Neural progenitor cell (in vitro differentiated cells): ENCODE results near the gene COX4I2. TPM values are rescaled to one million over a fixed set of nuclear protein-coding genes. Genes with fewer than 3 reads are reported as not detected.

ENCODE experiments used
- DNase-seq: peaks from one replicate; pipeline ENCODE4 v3.0.0-alpha.2; 2016; ENCODE audit warnings: low spot score
- H2AFZ ChIP-seq: fragments of 200-600 bp; sonication (generic); replicated peaks from 2 replicates; pipeline ENCODE4 v1.6.1; 2016; ENCODE audit warnings: antibody characterized with exemption
- H3F3A ChIP-seq: fragments of 200-600 bp; sonication (generic); 2 replicates; pipeline ENCODE4 v1.6.1; 2016; ENCODE audit warnings: antibody characterized with exemption, low read depth
- H3K27ac ChIP-seq: fragments of 200-600 bp; sonication (generic); 2 replicates; pipeline ENCODE4 v1.5.1; 2016; ENCODE audit warnings: mild to moderate bottlenecking
- H3K27me3 ChIP-seq: fragments of 200-600 bp; sonication (generic); 2 replicates; pipeline ENCODE4 v1.6.1; 2016; ENCODE audit warnings: mild to moderate bottlenecking, moderate library complexity
- H3K36me3 ChIP-seq: fragments of 200-600 bp; sonication (generic); 2 replicates; pipeline ENCODE4 v1.5.1; 2016
- H3K4me1 ChIP-seq: fragments of 200-600 bp; sonication (generic); 2 replicates; pipeline ENCODE4 v1.6.1; 2016; ENCODE audit warnings: mixed run types
- H3K4me2 ChIP-seq: fragments of 200-600 bp; sonication (generic); 2 replicates; pipeline ENCODE4 v1.6.1; 2016
- H3K4me3 ChIP-seq: fragments of 200-600 bp; sonication (generic); 2 replicates; pipeline ENCODE4 v1.5.1; 2016
- H3K79me2 ChIP-seq: fragments of 200-600 bp; sonication (generic); 2 replicates; pipeline ENCODE4 v1.6.1; 2016; ENCODE audit warnings: low read depth
- H3K9ac ChIP-seq: fragments of 200-600 bp; sonication (generic); 2 replicates; pipeline ENCODE4 v1.6.1; 2016
- H3K9me3 ChIP-seq: fragments of 200-600 bp; sonication (generic); 2 replicates; pipeline ENCODE4 v1.5.1; 2016; ENCODE audit warnings: low read depth
- H4K20me1 ChIP-seq: fragments of 200-600 bp; sonication (generic); 2 replicates; pipeline ENCODE4 v1.6.1; 2016; ENCODE audit warnings: low read depth
- H3K27ac Mint-ChIP-seq: 3 replicates; pipeline ENCODE4 v1.8.0; 2021; ENCODE audit warnings: mixed read lengths
- H3K27me3 Mint-ChIP-seq: 2 replicates; pipeline ENCODE4 v1.8.0; 2022; ENCODE audit warnings: low read depth, mild to moderate bottlenecking, inconsistent platforms, moderate library complexity, mixed read lengths; ENCODE audit not compliant: insufficient read depth
- H3K36me3 Mint-ChIP-seq: 3 replicates; pipeline ENCODE4 v1.8.0; 2021; ENCODE audit warnings: mixed read lengths
- H3K4me1 Mint-ChIP-seq: 3 replicates; pipeline ENCODE4 v1.8.0; 2021; ENCODE audit warnings: mixed read lengths
- H3K4me3 Mint-ChIP-seq: 3 replicates; pipeline ENCODE4 v1.8.0; 2021; ENCODE audit warnings: mild to moderate bottlenecking, moderate library complexity, mixed read lengths
- H3K9me3 Mint-ChIP-seq: 3 replicates; pipeline ENCODE4 v1.8.0; 2020; ENCODE audit warnings: mixed read lengths
- EZH2 ChIP-seq: fragments of 200-600 bp; sonication (generic); IDR thresholded peaks from 2 replicates; pipeline ENCODE4 v1.6.1; 2017; ENCODE audit warnings: antibody characterized with exemption, mild to moderate bottlenecking, moderate library complexity
- EZH2phosphoT487 ChIP-seq: fragments of 200-600 bp; sonication (generic); IDR thresholded peaks from 2 replicates; pipeline ENCODE4 v1.6.1; 2017; ENCODE audit warnings: antibody characterized with exemption
- total RNA-seq: library from RNA; depleted of rRNA; stranded (reverse); fragments of >200 nt; gene quantifications from 2 replicates; pipeline ENCODE4 v1.2.3, GENCODE V29; 2015; ENCODE audit warnings: low replicate concordance
- TF ChIP-seq, protein P1 (sequence below): fragments of 200-600 bp; sonication (generic); IDR thresholded peaks from 2 replicates; pipeline ENCODE4 v1.5.1; 2017; ENCODE audit warnings: antibody characterized with exemption, mild to moderate bottlenecking

The COX4I2 gene
- total RNA-seq, 1 donor from 2014 or later = not detected

DNA sequence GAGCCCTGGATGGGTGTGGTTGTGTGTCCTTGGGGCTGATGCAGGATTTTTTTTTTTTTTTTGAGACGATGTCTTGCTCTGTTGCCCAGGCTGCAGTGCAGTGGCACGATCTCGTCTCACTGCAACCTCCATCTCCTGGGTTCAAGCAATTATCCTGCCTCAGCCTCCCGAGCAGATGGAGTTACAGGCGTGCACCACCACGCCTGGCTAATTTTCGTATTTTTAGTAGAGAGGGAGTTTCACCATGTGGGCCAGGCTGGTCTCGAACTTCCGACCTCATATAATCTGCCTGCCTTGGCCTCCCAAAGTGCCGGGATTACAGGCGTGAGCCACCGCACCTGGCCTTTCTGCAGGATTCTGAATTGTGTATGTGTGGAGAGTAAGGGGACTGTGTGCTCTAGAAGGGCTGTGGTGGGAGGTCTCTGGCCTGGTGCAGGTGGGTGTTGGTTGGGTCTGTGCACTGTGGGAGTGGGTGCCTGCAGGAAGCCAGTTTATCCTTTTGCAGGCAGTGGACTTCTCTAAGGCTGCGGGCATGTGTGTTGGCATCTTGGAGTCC lies 43.6 kb upstream of the COX4I2 start:
- no peak overlapping the region for H2AFZ ChIP-seq
- H3K36me3 Mint-ChIP-seq = no peaks in the 10 kb centered on the region
- H3K4me3 ChIP-seq = no peak overlapping the region
- H4K20me1 ChIP-seq = no peaks in the 10 kb centered on the region
- no peaks in the 10 kb centered on the region for H3K79me2 ChIP-seq
- peaks cover 8% of the 10 kb centered on the region for H3K27me3 Mint-ChIP-seq
- no peaks in the 10 kb centered on the region for H3K9me3 Mint-ChIP-seq
- H3K27ac Mint-ChIP-seq = peak overlapping the region; percentile 78
- H3K9me3 ChIP-seq = no peaks in the 10 kb centered on the region
- DNase-seq = no peak
- no peaks in the 10 kb centered on the region for H3K36me3 ChIP-seq
- peaks cover 1% of the 10 kb centered on the region for H3K27me3 ChIP-seq
- H3K9ac ChIP-seq = no peak overlapping the region
- H3K4me2 ChIP-seq = no peak overlapping the region
- H3K4me1 Mint-ChIP-seq = peaks cover 48% of the 10 kb centered on the region
- peaks cover 25% of the 10 kb centered on the region for H3F3A ChIP-seq
- H3K27ac ChIP-seq = no peak overlapping the region
- no peak for TF ChIP-seq EZH2phosphoT487
- TF ChIP-seq EZH2 = no peak
- H3K4me1 ChIP-seq = peaks cover 15% of the 10 kb centered on the region
- peak overlapping the region; percentile 2 for H3K4me3 Mint-ChIP-seq

DNA sequence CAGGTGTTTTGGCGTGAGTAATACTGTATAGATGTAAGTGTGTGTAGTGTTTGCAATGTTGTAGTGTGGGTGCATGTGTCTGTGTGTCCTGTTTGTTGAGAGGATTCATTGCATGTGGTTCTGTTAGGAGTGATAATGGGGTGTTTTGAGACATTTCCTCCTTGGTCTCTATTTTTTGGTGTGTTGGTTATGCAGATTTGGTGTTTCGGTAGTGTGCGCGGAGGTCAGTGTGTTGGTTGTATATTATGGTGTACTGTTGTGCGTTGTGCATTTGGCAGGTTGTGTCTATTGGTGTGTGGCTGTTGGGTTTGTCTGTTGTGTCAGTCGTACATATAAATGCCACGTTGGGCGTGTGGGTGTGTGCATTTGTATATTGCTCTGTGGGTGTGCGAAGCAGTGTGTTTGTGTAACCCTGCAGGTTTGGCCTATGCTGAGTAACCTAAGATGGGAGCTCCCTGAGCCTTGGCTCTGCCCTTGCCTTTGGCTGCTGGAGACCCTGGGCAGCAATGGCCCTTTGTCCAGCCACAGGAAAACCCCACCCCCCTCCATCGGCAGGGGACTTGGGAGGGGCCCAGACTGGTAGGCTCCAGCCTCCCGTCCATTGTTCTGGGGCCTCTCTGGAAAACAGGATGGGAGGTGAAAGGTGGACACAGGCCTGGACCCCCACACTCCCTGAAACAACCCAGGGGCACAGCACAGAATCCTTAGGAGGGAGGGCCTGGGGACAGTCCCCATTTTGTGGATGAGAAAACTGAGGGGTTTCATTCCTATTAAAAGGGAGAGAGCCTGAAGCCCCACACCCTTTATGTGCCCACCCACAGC lies 42.9 kb upstream of the COX4I2 start:
- Histone ChIP-seq H3K9ac (no peak overlapping the region), H3K27me3 (no peaks in the 10 kb centered on the region), H3K79me2 (no peaks in the 10 kb centered on the region), H3K9me3 (no peaks in the 10 kb centered on the region), H3K4me1 (peaks cover 15% of the 10 kb centered on the region), H3K4me3 (no peak overlapping the region), H3K36me3 (no peaks in the 10 kb centered on the region), H3F3A (peaks cover 25% of the 10 kb centered on the region), H3K27ac (no peak overlapping the region), H3K4me2 (no peak overlapping the region), H4K20me1 (no peaks in the 10 kb centered on the region), H2AFZ (no peak overlapping the region)
- peak; percentile 42 for DNase-seq
- H3K4me1 Mint-ChIP-seq = peaks cover 45% of the 10 kb centered on the region
- H3K4me3 Mint-ChIP-seq = peak overlapping the region; percentile 9
- peaks cover 8% of the 10 kb centered on the region for H3K27me3 Mint-ChIP-seq
- TF ChIP-seq, protein P1, sequence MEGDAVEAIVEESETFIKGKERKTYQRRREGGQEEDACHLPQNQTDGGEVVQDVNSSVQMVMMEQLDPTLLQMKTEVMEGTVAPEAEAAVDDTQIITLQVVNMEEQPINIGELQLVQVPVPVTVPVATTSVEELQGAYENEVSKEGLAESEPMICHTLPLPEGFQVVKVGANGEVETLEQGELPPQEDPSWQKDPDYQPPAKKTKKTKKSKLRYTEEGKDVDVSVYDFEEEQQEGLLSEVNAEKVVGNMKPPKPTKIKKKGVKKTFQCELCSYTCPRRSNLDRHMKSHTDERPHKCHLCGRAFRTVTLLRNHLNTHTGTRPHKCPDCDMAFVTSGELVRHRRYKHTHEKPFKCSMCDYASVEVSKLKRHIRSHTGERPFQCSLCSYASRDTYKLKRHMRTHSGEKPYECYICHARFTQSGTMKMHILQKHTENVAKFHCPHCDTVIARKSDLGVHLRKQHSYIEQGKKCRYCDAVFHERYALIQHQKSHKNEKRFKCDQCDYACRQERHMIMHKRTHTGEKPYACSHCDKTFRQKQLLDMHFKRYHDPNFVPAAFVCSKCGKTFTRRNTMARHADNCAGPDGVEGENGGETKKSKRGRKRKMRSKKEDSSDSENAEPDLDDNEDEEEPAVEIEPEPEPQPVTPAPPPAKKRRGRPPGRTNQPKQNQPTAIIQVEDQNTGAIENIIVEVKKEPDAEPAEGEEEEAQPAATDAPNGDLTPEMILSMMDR = no peak
- TF ChIP-seq EZH2 (no peak), EZH2phosphoT487 (no peak)
- no peaks in the 10 kb centered on the region for H3K9me3 Mint-ChIP-seq
- H3K36me3 Mint-ChIP-seq = no peaks in the 10 kb centered on the region
- H3K27ac Mint-ChIP-seq = peak overlapping the region; percentile 78

DNA sequence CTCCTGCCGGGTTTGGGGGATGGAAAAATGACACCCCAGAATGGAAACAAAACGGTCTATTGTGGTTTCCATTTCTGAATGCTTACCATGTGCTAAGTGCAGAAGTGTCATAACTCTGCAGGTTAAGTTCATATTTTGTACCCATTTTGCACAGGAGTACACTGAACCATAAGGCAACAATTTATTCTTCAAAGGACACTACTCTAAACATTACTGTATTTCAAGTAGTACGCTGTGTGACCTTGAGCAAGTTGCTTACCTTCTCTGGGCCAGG lies 42.4 kb upstream of the COX4I2 start:
- peak overlapping the region; percentile 57 for H3K4me3 Mint-ChIP-seq
- no peak overlapping the region for H3K4me2 ChIP-seq

More for the DNA sequence above, 42.4 kb upstream of the COX4I2 start:
- Histone ChIP-seq H3K4me1 (peaks cover 15% of the 10 kb centered on the region), H3F3A (peaks cover 25% of the 10 kb centered on the region), H2AFZ (no peak overlapping the region), H3K27ac (no peak overlapping the region), H3K9ac (no peak overlapping the region), H3K36me3 (no peaks in the 10 kb centered on the region), H3K4me3 (no peak overlapping the region), H3K9me3 (no peaks in the 10 kb centered on the region), H3K79me2 (no peaks in the 10 kb centered on the region), H3K27me3 (no peaks in the 10 kb centered on the region), H4K20me1 (no peaks in the 10 kb centered on the region)
- Mint-ChIP-seq H3K4me1 (peaks cover 45% of the 10 kb centered on the region), H3K27me3 (peaks cover 8% of the 10 kb centered on the region), H3K36me3 (no peaks in the 10 kb centered on the region), H3K27ac (peak overlapping the region; percentile 98), H3K9me3 (no peaks in the 10 kb centered on the region)
- TF ChIP-seq EZH2phosphoT487 (no peak), EZH2 (no peak)
- TF ChIP-seq, protein P1 = no peak
- DNase-seq = no peak
